ENCODE measurements around the gene ADGRV1. TPM values are rescaled to one million over a fixed set of nuclear protein-coding genes. Genes with fewer than 3 reads are reported as not detected.

The ADGRV1 gene
- total RNA-seq, 4 donors from 2014 or later: 0.39 to 1.9 (median 1.00) TPM

DNA sequence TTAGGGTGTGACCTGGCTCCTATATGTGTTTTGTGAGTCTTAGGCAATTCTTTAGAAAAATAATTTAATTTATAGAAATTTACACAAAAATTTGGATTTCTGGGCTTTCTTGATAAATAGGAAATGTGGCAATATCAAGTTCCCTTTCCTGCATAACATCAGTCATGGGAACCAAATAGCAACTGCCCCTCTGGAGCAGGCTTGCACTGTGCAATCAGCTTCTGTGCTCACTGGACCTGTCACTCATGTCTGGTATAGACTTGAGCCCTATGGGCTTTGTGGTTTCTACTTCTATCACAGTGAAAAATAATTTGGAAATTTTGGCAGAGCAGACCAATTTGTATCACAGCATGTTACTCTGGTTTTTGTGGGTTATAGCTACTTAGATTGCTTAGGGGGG, 131.7 kb downstream of the ADGRV1 start:
- no peaks in the 10 kb centered on the region for H3K9me3 ChIP-seq
- DNase-seq (ENCODE audit: low spot score in 2 of 2): no peak
- H3K4me3 ChIP-seq: no peak overlapping the region
- TF ChIP-seq POLR2A (IDR thresholded peaks at IDR 0.05) (no peak), EP300 (IDR thresholded peaks at IDR 0.05) (no peak)
- TF ChIP-seq, protein P1, sequence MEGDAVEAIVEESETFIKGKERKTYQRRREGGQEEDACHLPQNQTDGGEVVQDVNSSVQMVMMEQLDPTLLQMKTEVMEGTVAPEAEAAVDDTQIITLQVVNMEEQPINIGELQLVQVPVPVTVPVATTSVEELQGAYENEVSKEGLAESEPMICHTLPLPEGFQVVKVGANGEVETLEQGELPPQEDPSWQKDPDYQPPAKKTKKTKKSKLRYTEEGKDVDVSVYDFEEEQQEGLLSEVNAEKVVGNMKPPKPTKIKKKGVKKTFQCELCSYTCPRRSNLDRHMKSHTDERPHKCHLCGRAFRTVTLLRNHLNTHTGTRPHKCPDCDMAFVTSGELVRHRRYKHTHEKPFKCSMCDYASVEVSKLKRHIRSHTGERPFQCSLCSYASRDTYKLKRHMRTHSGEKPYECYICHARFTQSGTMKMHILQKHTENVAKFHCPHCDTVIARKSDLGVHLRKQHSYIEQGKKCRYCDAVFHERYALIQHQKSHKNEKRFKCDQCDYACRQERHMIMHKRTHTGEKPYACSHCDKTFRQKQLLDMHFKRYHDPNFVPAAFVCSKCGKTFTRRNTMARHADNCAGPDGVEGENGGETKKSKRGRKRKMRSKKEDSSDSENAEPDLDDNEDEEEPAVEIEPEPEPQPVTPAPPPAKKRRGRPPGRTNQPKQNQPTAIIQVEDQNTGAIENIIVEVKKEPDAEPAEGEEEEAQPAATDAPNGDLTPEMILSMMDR (IDR thresholded peaks at IDR 0.05): no peak
- no peak overlapping the region for H3K27ac ChIP-seq
- no peaks in the 10 kb centered on the region for H3K27me3 ChIP-seq
- no peaks in the 10 kb centered on the region for H3K36me3 ChIP-seq
- H3K4me1 ChIP-seq: no peaks in the 10 kb centered on the region

GRCh38 chr5:90691533-90691932, 132.9 kb downstream of the ADGRV1 start:
- Histone ChIP-seq H3K36me3 (no peaks in the 10 kb centered on the region), H3K9me3 (no peaks in the 10 kb centered on the region), H3K4me1 (no peaks in the 10 kb centered on the region), H3K4me3 (no peak overlapping the region), H3K27me3 (no peaks in the 10 kb centered on the region), H3K27ac (no peak overlapping the region)
- TF ChIP-seq POLR2A (IDR thresholded peaks at IDR 0.05): no peak
- TF ChIP-seq EP300 (IDR thresholded peaks at IDR 0.05): no peak
- TF ChIP-seq, protein P1 (IDR thresholded peaks at IDR 0.05): no peak
- 82 to 91% methylated on average over 4 of the region's 4 CpGs for WGBS, 2 donors
- no peak for DNase-seq (ENCODE audit: low spot score in 2 of 2)

DNA sequence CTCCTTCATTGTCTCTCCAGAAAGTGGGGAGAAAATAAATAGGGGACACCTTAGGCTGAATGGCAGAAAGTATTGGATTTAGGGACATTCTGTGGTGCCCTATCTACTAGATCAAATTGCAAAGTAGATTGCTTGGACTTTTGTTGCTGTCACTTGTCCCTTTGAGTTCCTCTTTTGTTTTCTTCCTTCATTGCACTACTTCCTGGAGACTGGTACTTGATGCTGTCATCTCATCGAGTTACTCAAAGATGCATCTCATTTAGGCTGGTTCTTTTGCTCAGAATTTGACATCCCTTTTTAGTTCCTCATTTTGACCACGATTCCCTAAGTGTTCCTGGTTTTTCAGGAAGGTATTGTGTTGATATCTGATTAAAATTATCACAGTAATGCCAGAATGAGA, 137.6 kb downstream of the ADGRV1 start:
- Histone ChIP-seq H3K36me3 (no peaks in the 10 kb centered on the region), H3K9me3 (no peaks in the 10 kb centered on the region), H3K27ac (no peak overlapping the region), H3K4me1 (no peaks in the 10 kb centered on the region), H3K27me3 (no peaks in the 10 kb centered on the region), H3K4me3 (no peak overlapping the region)
- 55 to 62% methylated on average over 2 of the region's 2 CpGs for WGBS, 2 donors
- no peak for DNase-seq (ENCODE audit: low spot score in 2 of 2)
- TF ChIP-seq EP300 (IDR thresholded peaks at IDR 0.05) (no peak), POLR2A (IDR thresholded peaks at IDR 0.05) (no peak)
- TF ChIP-seq, protein P1 (IDR thresholded peaks at IDR 0.05): no peak

- H3K36me3 ChIP-seq: no peaks in the 10 kb centered on the region
- DNase-seq (ENCODE audit: low spot score in 2 of 2): no peak
- H3K9me3 ChIP-seq: no peaks in the 10 kb centered on the region
- no peaks in the 10 kb centered on the region for H3K27me3 ChIP-seq
- no peak overlapping the region for H3K4me3 ChIP-seq
- no peak overlapping the region for H3K27ac ChIP-seq
- WGBS, 2 donors: 44 to 54% methylated on average over 2 of the region's 2 CpGs
- H3K4me1 ChIP-seq: no peaks in the 10 kb centered on the region
- TF ChIP-seq POLR2A (IDR thresholded peaks at IDR 0.05) (no peak), EP300 (IDR thresholded peaks at IDR 0.05) (no peak)
- TF ChIP-seq, protein P1 (IDR thresholded peaks at IDR 0.05): no peak
Measured at GRCh38 chr5:90700299-90700698, 141.7 kb downstream of the ADGRV1 start.

DNA sequence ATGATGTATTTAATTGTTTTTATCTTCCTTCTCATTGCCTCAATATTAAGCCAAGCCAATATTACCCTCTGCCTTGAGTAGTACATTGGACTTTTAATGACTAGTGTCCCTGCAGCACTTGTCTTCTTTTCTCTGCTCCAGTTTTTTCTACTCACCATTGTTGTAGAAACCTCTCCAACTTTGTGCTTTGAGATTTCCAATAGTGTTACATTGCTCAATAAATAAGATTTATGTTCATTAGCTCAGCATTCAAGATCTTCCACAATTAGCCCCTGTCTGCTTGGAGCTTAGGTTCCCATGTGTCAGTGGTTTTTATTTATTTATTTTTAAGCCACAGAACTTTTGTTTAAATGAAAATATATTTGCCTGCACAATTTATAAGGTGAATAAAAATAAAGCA, 145.3 kb downstream of the ADGRV1 start:
- no peak for DNase-seq (ENCODE audit: low spot score in 2 of 2)
- Histone ChIP-seq H3K4me1 (no peaks in the 10 kb centered on the region), H3K27ac (no peak overlapping the region), H3K4me3 (no peak overlapping the region), H3K27me3 (no peaks in the 10 kb centered on the region), H3K36me3 (no peaks in the 10 kb centered on the region), H3K9me3 (no peaks in the 10 kb centered on the region)
- TF ChIP-seq POLR2A (IDR thresholded peaks at IDR 0.05) (no peak), EP300 (IDR thresholded peaks at IDR 0.05) (no peak)
- TF ChIP-seq, protein P1 (IDR thresholded peaks at IDR 0.05): no peak

All from tibial nerve (tissue), 4 donors.